K562 (cell line): ENCODE measurements around the gene HYAL3. TPM values are rescaled to one million over a fixed set of nuclear protein-coding genes. Genes with fewer than 3 reads are reported as not detected.

Experiments used
- CREBBP ChIP-seq: IDR thresholded peaks from one replicate; pipeline ENCODE4 v1.6.1; 2012; ENCODE audit warnings: low read depth, mild to moderate bottlenecking, control low read depth, inconsistent platforms, low read length
- DLX4 ChIP-seq: fragments of 250-450 bp; sonication (Bioruptor Pico); IDR thresholded peaks from 2 replicates; pipeline ENCODE4 v1.6.1; 2021; ENCODE audit warnings: mild to moderate bottlenecking
- DMBX1 ChIP-seq: fragments of 250-450 bp; sonication (Bioruptor Pico); IDR thresholded peaks from 2 replicates; pipeline ENCODE4 v1.8.0; 2022; ENCODE audit warnings: inconsistent platforms, mild to moderate bottlenecking, moderate library complexity, borderline replicate concordance
- DNMT1 ChIP-seq: fragments of 450-650 bp; IDR thresholded peaks from 2 replicates; pipeline ENCODE4 v1.6.1; 2016; ENCODE audit warnings: antibody characterized with exemption, mild to moderate bottlenecking
- KLF16 ChIP-seq: IDR thresholded peaks from 2 replicates; pipeline ENCODE4 v1.6.1; 2016; ENCODE audit warnings: antibody characterized with exemption
- L3MBTL2 ChIP-seq: fragments of 450-650 bp; IDR thresholded peaks from 2 replicates; pipeline ENCODE4 v1.6.1; 2016; ENCODE audit warnings: mild to moderate bottlenecking, moderate library complexity
- MBD2 ChIP-seq: sonication (generic); IDR thresholded peaks from 2 replicates; pipeline ENCODE4 v1.6.1; 2016; ENCODE audit warnings: low read depth, borderline replicate concordance
- NR2C2 ChIP-seq, 2 experiments: fragments of 200-800 bp in 1 of 2; sonication (Bioruptor generic) in 1 of 2; sonication (generic) in 1 of 2; formaldehyde crosslinking in 1 of 2; IDR thresholded peaks; 2 replicates each; pipeline versions ENCODE4 v1.6.1 to v1.8.0; 2016 to 2022; ENCODE audit warnings: mild to moderate bottlenecking in 1 of 2, missing compliant biosample characterization in 1 of 2, missing genetic modification characterization in 1 of 2, missing genetic modification reagents in 1 of 2
- PKNOX1 ChIP-seq: fragments of 450-650 bp; IDR thresholded peaks from 2 replicates; pipeline ENCODE4 v1.6.1; 2016
- POLR2A ChIP-seq: fragments of 450-650 bp; conservative IDR thresholded peaks from 2 replicates; pipeline ENCODE4 v1.6.1; 2016
- RNF219 ChIP-seq: fragments of 250-450 bp; sonication (Bioruptor Pico); IDR thresholded peaks from 2 replicates; pipeline ENCODE4 v1.5.0; 2022; ENCODE audit warnings: mild to moderate bottlenecking
- TFAP4 ChIP-seq: sonication (generic); formaldehyde crosslinking; IDR thresholded peaks from 2 replicates; pipeline ENCODE4 v1.8.0; 2022; ENCODE audit warnings: missing genetic modification reagents, mild to moderate bottlenecking, moderate library complexity, borderline replicate concordance
- ZNF165 ChIP-seq: fragments of 250-450 bp; sonication (Bioruptor Pico); IDR thresholded peaks from 2 replicates; pipeline ENCODE4 v1.4.0; 2020; ENCODE audit warnings: borderline replicate concordance
- ZNF184 ChIP-seq: sonication (generic); formaldehyde crosslinking; IDR thresholded peaks from 2 replicates; pipeline ENCODE4 v1.5.0; 2020; ENCODE audit warnings: missing genetic modification reagents
- ZNF224 ChIP-seq: sonication (generic); formaldehyde crosslinking; IDR thresholded peaks from 2 replicates; pipeline ENCODE4 v1.8.0; 2022; ENCODE audit warnings: mild to moderate bottlenecking, missing genetic modification reagents
- ZNF592 ChIP-seq: fragments of 450-650 bp; IDR thresholded peaks from 2 replicates; pipeline ENCODE4 v1.6.1; 2017; ENCODE audit warnings: antibody characterized with exemption, mild to moderate bottlenecking
- ZNF644 ChIP-seq: fragments of 200-800 bp; sonication (Bioruptor generic); IDR thresholded peaks from 2 replicates; pipeline ENCODE4 v1.6.1; 2016; ENCODE audit warnings: low read depth, missing genetic modification characterization, missing compliant biosample characterization
- polyA plus RNA-seq, 8 experiments: library from polyadenylated mRNA; depleted of rRNA in 4 of 8; stranded (reverse) in 5 of 8; unstranded in 3 of 8; fragments of >200 nt; fragmentation: Nextera tagmentation in 2 of 8; fragmentation: Illumina TruSeq in 1 of 8; extraction: Ambion mirVana in 2 of 8; extraction: Trizol in 1 of 8; gene quantifications; 2 replicates each; pipeline versions ENCODE4 v1.2.1 to v1.2.3, GENCODE V29; 2011 to 2014; ENCODE audit warnings: inconsistent platforms in 1 of 8, missing spikeins in 1 of 8
- total RNA-seq, 7 experiments: library from RNA; depleted of rRNA in 6 of 7; stranded (reverse); fragments of >200 nt in 6 of 7; fragmentation: Illumina TruSeq in 2 of 7; extraction: Trizol in 2 of 7; gene quantifications; 2 replicates each; pipeline versions ENCODE4 v1.2.1 to v1.2.3, GENCODE V29; 2011 to 2021; ENCODE audit warnings: low replicate concordance in 1 of 7

The HYAL3 gene
- total and polyA plus RNA-seq, 9 of the 15 experiments (the other 6 are each of a cell fraction or from before 2014, with no cell fraction given), result 0.38 to 9.1 (median 6.8) TPM

- TF ChIP-seq ZNF592 (peak; percentile 48), NR2C2 (CRISPR knock-in tag; IDR thresholded peaks at IDR 0.05) (no peak), NR2C2 (tag; IDR thresholded peaks at IDR 0.05) (peak; percentile 23; the same call in 1 of the 2 replicates), ZNF224 (no peak), DMBX1 (CRISPR knock-in tag) (no peak), L3MBTL2 (0 out of 2 replicates have a peak, but pooled peaks have one; percentile 21), POLR2A (peak; percentile 76), PKNOX1 (peak; percentile 21; the same call in 1 of the 2 replicates), DNMT1 (no peak), ZNF184 (CRISPR knock-in tag) (no peak), ZNF644 (no peak), RNF219 (CRISPR knock-in tag) (no peak), DLX4 (CRISPR knock-in tag) (no peak), MBD2 (0 out of 2 replicates have a peak, but pooled peaks have one; percentile 23), TFAP4 (CRISPR knock-in tag) (peak; percentile 33; the same call in 1 of the 2 replicates), CREBBP (no peak), ZNF165 (CRISPR knock-in tag) (no peak), KLF16 (no peak)
These were observed 4.0 kb upstream of the HYAL3 start, which contains the start of gene HYAL1 (continued) for GRCh38 chr3:50303013-50303815.
